ENCODE results near the gene UXT.
"Not testable (repeated sequence)": the region's sequence is repeated elsewhere in the genome, so short reads cannot be mapped to it uniquely, and the experiment has no call there.

Gene UXT

DNA sequence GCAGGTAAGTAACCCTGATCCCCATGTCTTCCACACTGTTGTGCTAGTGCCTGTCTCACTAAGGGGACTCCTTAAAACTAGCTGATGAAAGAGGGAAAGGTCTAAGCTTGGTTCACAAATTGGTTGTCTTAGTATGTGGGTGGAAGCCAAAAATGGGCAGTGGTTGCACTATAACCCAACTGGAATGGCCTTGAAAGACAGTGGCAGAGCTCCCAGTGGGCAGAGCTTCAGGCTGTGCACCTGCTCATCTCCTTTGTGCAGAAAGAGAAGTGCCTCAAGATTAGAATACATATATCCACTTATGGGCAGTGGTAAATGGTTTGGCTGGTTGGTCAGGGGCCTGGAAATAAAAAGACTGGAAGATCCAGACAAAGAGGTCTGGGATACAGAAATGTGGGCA is 46.6 kb downstream of the UXT start:
- H3K27ac Mint-ChIP-seq = no peak overlapping the region
- H3K9me3 Mint-ChIP-seq (ENCODE audit: low read depth) = no peaks in the 10 kb centered on the region
- peaks cover 5% of the 10 kb centered on the region for H3K4me1 Mint-ChIP-seq (ENCODE audit: low read depth)
- no peaks in the 10 kb centered on the region for H3K27me3 Mint-ChIP-seq
- H3K4me3 Mint-ChIP-seq = no peak overlapping the region
- H3K36me3 Mint-ChIP-seq = no peaks in the 10 kb centered on the region

DNA sequence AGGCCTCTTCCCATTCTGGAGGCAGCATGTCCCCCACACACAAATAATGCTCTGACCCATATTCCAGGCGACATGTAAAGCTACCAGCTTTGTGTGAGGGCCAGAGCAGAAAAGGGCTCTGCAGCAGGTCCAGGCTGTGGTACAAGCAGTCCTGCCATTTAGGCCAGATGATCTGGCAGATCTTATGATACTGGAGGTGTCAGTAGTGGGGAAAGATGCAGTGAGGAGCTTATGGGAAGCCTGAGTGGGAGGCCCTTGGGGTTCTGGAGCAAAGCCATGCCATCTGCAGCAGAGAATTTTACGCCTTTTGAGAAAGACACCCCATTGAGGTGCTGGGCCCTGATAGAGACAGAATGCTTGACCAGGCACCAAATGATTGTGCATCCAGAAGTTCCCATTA is 47.1 kb downstream of the UXT start:
- no peak overlapping the region for H3K27ac Mint-ChIP-seq
- no peaks in the 10 kb centered on the region for H3K27me3 Mint-ChIP-seq
- H3K9me3 Mint-ChIP-seq (ENCODE audit: low read depth) = no peaks in the 10 kb centered on the region
- peaks cover 5% of the 10 kb centered on the region for H3K4me1 Mint-ChIP-seq (ENCODE audit: low read depth)
- no peaks in the 10 kb centered on the region for H3K36me3 Mint-ChIP-seq
- no peak overlapping the region for H3K4me3 Mint-ChIP-seq

DNA sequence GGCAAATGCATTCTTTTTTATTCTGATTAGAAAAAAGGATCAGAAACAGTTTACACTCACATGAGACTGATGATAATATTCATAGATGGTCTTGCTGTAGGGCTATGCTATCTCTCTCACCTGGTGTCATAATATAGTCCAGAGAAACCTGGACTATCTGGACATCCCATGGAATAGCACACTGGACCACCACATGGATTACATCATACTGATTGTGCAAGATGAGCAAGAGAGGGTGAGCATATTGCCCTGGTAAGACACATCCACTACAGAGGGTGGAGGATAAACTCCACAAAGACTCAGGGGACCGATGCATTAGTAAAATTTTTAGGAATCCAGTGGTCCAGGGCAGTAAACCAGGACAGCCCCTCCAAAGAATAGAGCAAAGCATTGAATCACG is 47.5 kb downstream of the UXT start:
- Mint-ChIP-seq H3K9me3 (ENCODE audit: low read depth) (no peaks in the 10 kb centered on the region), H3K4me3 (no peak overlapping the region), H3K36me3 (no peaks in the 10 kb centered on the region), H3K4me1 (ENCODE audit: low read depth) (peaks cover 5% of the 10 kb centered on the region), H3K27me3 (no peaks in the 10 kb centered on the region), H3K27ac (no peak overlapping the region)

- H3K4me1 Mint-ChIP-seq (ENCODE audit: low read depth) = peaks cover 5% of the 10 kb centered on the region
- no peaks in the 10 kb centered on the region for H3K27me3 Mint-ChIP-seq
- no peaks in the 10 kb centered on the region for H3K36me3 Mint-ChIP-seq
- no peaks in the 10 kb centered on the region for H3K9me3 Mint-ChIP-seq (ENCODE audit: low read depth)
- H3K4me3 Mint-ChIP-seq = no peak overlapping the region
- H3K27ac Mint-ChIP-seq = no peak overlapping the region
Observed at GRCh38 chrX:47610511-47610910, 48.5 kb downstream of the UXT start.

DNA sequence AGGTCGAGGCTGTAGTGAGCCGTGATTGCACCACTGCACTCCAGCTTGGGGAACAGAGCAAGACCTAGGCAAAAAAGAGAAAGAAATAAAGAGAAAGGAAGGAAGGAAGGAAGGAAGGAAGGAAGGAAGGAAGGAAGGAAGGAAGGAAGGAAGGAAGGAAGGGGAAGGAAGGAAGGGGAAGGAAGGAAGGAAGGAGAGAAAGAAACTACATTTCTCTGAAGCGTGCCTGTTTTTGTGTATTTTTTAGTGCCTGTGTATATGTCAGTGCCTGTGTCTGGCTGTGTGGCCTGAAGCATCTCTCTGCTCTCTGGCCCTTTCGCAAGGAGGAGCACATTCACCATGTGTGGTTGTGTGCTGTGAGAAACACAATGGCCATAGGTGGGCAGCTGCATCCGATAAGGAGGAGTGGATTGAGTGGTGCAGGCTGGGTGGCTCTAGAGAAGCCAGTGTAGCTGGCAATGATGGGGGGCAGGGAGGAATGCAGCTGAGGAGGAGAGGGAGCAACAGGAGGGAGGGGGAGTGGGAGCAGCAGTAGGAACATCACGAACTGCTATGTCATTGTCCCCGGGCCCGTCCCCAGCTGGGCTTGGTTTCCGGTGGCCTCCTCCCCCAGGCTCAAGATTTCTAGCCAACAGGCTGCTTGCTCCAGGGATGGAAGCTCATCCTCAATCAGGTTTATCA is 50.7 kb downstream of the UXT start:
- Mint-ChIP-seq H3K4me1 (ENCODE audit: low read depth) (peaks cover 5% of the 10 kb centered on the region), H3K4me3 (no peak overlapping the region), H3K9me3 (ENCODE audit: low read depth) (no peaks in the 10 kb centered on the region), H3K27ac (no peak overlapping the region), H3K27me3 (no peaks in the 10 kb centered on the region), H3K36me3 (no peaks in the 10 kb centered on the region)

DNA sequence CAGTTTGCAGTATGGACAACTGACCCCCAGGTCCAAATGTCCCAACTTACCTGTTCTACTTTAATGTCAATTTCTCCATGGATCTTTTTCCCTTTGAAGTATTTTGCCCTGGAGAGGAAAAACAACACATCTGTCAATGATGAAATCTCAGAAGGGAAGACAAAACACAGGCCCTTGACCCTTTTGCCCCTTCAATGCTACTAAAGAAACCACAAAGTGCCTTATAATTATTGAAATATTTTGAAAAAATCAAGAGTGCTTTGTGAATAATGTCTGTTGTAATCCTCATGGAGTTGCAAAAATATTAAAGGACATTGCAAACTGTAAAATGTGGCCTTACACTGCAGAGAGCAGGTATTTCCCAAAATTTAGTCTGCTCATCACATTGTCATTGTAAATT is 51.9 kb downstream of the UXT start:
- Mint-ChIP-seq H3K4me1 (ENCODE audit: low read depth) (peaks cover 5% of the 10 kb centered on the region), H3K36me3 (no peaks in the 10 kb centered on the region), H3K4me3 (no peak overlapping the region), H3K27ac (no peak overlapping the region), H3K9me3 (ENCODE audit: low read depth) (no peaks in the 10 kb centered on the region), H3K27me3 (no peaks in the 10 kb centered on the region)

DNA sequence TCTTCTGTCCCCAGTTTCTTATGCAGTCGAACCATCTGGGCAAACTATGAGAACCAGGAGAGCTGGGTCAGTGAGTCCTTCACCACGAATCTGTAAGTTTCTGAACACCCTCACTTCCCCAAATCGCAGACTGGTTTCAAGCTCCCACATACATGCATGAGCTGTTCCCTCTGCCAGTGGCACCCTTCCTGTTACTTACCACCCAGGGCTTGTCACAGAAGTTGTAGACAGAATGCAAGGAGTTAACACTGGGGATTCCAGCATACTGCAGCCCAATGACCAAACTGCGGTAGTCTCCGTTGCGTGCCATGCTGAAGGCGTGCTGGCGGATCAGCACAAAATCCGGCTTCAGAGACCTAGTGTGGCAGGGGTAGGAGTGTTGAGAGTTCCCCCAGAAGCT is 54.0 kb downstream of the UXT start:
- no peak overlapping the region for H3K27ac Mint-ChIP-seq
- no peaks in the 10 kb centered on the region for H3K27me3 Mint-ChIP-seq
- no peak overlapping the region for H3K4me3 Mint-ChIP-seq
- peaks cover 5% of the 10 kb centered on the region for H3K4me1 Mint-ChIP-seq (ENCODE audit: low read depth)
- H3K36me3 Mint-ChIP-seq = no peaks in the 10 kb centered on the region
- no peaks in the 10 kb centered on the region for H3K9me3 Mint-ChIP-seq (ENCODE audit: low read depth)

DNA sequence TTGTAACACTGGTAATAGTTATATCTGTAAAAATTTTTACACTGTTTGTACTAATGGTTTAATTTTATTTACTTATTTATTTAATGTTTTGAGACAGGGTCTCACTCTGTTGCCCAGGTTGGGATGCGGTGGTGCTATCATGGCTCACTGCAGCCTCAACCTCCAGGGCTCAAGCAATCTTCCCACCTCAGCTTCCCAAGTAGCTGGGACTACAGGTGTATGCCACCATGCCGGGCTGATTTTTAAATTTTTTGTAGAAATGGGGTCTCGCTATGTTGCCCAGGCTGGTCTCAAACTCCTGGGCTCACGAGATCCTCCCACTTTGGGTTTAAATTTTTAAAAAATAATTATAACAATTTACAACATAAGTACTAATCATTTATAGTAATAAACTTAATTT is 55.9 kb downstream of the UXT start:
- not testable (repeated sequence) for H3K9me3 Mint-ChIP-seq (ENCODE audit: low read depth); H3K4me1 Mint-ChIP-seq (ENCODE audit: low read depth); H3K27ac Mint-ChIP-seq; H3K36me3 Mint-ChIP-seq; H3K27me3 Mint-ChIP-seq; H3K4me3 Mint-ChIP-seq
